ENCODE measurements around the gene PTPRA.
"Not testable (repeated sequence)": the region's sequence is repeated elsewhere in the genome, so short reads cannot be mapped to it uniquely, and the experiment has no call there.

The PTPRA gene

DNA sequence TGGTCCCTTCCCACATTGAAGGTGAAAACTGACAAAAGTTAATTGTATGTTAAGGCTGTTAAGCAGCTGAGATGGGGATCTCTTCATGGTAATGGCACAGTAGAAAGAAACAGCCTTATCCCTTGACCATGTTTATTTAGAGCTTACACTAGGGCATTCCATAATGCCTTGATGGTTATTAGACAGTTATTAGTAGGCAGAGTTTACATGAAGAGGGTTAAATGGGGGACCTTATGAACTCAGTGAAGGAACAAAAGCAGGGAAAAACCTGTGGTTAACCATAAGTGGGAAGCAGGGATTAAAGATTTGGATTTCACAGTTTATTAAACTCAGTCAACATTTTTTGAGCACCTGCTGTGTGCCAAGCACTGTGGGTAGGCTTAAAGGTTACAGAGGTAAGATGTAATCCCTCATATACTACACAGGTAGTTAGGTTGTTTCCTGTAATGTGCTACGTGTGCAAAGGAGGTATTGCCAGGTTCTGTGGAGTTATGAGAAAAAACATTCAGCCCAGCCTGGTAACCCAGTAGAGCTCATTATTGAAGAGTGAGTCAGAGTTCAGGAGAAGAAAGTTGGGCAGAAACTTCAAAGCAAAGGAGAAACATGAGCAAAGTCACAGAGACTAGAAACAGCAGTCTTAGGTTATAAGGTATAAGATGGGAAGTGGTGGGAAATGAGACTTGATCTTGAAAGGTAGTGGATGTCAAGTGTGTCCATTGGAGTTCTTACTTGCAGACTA is 137.9 kb downstream of the PTPRA start:
- DNase-seq = no peak

DNA sequence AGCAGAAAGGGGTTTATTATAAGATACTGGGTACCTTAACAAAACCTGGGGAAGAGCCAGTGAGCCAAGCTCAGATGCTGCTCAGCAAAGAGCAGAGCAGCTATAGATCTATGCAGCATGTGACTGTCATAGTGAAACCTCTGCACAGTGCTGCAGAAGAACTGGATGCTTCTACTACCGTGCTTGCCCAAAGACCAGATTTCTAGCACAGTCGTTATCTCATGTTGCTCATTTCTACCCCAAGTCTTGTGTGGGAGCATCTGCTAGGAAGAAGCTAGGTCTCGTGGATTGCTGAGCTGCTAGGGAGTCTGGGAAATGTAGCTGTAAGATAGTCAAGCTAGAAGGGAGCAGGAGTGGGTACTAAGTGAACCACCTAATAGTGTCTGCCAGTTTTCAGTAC is 138.5 kb downstream of the PTPRA start:
- DNase-seq = no peak

DNA sequence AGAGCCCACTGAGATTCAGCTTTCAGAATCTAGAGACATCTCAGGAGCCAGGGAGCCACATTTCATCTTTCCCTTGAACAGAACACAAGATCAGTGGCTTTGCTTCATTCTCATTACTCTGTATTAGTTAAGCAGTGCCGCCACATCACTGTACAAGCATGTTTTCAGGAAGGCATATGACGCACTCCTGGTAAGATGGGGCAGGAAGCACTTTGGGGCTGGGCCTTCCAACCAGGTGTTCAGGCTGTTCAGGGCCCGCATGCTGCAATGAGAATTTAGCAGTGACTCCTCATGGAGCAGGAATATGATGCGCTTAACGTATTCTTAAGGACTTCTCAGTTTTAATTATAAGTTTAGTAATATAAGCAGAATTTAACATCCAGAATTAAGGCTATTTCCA is 140.5 kb downstream of the PTPRA start:
- no peak for DNase-seq

DNA sequence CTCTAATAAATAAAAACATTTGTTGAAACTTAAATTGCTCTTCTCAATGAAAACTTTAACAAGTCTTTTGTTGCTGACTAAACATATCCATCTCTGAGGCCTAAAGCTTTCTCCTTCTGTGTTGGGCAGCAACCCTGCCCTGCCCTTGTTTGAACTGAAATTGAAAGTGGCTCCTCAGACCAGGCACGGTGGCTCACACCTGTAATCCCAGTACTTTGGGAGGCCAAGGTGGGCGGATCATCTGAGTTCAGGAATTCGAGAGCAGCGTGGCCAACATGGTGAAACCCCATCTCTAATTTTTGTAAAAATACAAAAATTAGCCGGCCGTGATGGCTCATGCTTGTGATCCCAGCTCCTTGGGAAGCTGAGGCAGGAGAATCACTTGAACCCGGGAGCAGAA is 140.9 kb downstream of the PTPRA start:
- DNase-seq = no peak

DNA sequence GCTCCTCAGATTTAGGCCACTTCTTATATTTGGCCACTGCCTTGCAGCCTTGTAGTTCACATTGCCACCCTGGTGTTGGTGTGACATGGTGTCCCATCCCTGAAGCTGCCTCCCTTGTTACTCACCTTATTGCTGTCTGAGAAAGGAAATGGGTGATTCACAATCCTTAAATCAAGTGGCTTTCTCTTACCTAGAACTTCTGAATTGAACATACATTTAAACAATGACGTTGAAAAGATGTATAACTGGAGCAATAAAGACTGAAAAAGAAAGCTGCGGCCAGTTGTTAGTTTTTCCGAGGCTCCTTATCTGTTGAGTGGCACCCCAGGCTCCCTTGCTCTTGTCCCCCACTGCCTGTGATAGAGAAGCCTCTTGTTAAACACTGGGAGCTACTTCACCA is 141.4 kb downstream of the PTPRA start:
- no peak for DNase-seq

DNA sequence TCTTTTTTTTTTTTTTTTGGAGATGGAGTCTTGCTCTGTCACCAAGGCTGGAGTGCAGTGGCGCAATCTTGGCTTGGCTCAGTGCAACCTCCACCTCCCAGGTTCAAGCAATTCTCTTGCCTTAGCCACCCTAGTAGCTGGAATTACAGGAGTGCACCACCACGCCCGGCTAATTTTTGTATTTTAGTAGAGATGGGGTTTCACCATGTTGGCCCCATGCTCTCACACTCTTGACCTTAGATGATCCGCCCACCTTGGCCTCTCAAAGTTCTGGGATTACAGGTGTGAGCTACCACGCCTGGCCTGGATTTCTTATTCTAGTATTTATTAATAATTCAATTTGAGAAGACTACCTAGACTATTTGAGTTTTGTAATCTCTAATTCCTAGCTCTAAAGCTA is 142.0 kb downstream of the PTPRA start:
- DNase-seq = not testable (repeated sequence)

DNA sequence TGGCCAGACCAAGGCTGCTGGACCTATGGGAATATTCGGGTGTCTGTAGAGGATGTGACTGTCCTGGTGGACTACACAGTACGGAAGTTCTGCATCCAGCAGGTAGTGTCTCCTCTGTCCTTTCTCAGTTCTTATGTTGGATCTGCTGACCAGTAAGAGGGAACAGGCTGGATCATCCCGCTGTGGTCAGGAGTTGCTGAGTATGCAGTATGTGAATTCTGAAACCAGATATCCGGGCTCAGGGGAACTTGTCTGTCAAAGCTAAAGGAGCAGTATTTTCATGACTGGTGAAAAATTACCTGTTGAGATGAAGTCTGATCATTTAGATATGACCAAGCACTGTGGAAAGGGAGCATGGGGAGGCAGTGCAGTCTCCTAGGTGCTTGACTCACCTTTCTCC is 148.0 kb downstream of the PTPRA start:
- no peak for DNase-seq

DNA sequence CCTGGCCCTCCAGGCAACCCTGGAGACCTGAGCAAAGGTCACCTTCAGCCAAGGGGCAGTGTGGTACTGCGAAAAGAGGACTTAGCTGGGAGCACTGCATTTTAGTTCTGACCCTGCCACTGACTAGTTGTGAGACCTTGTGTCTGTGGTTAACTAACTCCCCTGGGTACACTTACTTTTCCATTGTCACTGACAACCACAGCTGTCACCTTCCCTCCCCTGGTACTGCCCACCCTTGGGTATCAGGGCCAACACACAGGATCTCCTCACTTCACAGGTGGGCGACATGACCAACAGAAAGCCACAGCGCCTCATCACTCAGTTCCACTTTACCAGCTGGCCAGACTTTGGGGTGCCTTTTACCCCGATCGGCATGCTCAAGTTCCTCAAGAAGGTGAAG is 148.5 kb downstream of the PTPRA start:
- DNase-seq = no peak

DNA sequence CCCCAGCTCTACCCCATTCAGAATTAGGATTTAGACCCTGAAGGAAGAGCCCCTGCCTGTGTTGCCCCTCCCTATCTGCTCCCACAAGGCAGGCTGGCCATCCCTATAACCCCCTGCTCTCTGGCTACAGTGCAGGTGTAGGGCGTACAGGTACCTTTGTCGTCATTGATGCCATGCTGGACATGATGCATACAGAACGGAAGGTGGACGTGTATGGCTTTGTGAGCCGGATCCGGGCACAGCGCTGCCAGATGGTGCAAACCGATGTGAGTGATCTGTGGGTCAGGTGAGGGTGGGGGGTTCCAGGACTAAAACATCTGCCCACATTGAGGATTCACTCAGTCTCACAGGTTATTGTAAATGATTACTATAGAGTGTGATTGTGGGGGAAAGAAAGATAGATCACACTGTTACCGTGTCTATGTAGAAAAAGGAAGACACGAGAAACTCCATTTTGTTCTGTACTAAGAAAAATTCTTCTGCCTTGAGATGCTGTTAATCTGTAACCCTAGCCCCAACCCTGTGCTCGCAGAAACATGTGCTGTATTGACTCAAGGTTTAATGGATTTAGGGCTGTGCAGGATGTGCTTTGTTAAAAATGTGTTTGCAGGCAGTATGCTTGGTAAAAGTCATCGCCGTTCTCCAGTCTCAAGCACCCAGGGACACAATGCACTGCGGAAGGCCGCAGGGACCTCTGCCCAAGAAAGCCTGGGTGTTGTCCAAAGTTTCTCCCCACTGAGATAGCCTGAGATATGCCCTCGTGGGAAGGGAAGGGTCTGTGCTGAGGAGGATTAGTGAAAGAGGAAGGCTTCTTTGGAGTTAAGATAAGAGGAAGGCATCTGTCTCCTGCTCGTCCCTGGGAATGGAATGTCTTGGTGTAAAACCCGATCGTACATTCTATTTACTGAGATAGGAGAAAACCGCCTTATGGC is 149.5 kb downstream of the PTPRA start:
- DNase-seq = not testable (repeated sequence)

DNA sequence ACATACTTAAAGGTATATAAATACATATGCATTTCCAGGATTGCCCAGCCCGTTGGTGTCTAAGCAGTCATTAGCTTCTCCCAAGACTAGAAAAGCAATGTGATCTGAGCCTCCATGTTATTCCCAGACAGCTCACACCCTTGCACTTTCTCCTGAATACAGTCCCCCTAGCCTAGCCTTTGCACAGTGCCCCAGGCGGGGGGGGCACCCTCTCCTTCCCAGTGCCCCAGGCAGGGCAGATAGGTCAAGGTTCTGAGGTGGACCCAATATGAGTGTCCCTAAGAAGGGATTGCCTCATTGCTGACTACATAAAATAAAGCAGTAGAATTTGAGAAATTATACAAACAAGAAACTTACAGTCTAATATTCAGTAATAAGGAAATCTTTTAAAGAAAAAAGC is 154.7 kb downstream of the PTPRA start:
- no peak for DNase-seq

DNA sequence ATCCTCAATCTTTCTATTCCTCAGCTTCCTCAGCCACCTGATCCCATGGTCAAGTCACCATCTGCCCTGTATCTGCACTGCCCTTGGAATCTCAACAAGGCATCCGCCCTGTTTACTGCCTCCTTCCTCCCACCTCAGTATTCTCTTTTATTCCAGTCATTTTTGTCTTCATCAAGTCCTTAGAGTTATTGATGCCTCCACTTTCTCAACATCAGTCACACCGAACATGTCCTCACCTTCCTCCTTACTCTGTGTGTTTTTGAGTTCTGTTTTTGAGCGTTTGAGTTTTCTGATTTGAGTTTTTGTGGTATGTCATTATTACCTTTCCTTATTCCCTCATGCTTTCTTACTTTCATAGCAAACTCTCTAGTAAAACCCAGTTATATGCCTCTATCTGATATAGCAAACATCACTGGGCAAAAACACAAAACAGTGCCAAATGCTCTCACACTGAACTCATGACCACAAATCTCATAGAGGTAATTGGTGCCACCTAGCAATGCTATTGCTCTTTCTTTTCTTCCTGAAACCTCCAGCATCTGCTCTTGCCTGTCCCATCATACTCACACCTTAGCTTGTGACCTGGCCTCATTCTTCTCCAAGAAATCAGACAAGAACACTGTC is 158.4 kb downstream of the PTPRA start:
- no peak for DNase-seq

DNA sequence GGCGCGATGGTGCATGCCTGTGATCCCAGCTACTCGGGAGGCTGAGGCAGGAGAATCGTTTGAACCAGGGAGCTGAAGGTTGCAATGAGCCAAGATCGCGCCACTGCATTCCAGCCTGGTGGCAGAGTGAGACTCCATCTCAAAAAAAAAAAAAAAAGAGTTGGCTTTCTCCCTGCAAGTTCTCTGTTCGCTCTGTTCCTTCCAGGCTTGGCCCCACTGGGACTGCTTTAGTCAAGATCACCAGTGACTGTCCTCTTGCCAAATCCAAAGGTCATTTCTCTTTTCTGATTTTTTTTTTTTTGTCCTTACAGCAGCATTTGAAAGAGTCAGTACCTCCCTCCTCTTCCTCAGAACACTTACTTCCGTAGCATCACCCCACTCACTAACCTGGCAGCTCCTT is 159.3 kb downstream of the PTPRA start:
- no peak for DNase-seq

DNA sequence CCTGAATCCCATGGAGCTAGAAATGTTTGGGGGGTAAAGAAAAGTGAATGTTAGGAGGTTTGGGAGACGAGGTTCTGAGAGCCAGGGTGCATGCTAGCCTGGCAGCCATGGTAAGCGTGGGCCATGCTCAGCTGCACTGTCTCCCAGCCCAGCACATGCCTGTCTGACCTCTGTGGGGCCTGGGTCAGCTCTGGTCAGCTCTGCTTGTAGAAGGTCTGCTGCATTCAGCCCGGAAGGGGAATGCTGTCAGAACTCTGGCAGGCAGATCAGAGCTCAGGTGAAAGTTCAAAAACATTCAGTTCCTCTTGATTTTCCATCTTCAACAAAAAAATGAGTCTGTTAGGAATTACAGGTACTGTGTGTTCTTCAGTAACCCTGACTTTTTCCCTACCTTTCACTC is 164.4 kb downstream of the PTPRA start:
- no peak for DNase-seq

DNA sequence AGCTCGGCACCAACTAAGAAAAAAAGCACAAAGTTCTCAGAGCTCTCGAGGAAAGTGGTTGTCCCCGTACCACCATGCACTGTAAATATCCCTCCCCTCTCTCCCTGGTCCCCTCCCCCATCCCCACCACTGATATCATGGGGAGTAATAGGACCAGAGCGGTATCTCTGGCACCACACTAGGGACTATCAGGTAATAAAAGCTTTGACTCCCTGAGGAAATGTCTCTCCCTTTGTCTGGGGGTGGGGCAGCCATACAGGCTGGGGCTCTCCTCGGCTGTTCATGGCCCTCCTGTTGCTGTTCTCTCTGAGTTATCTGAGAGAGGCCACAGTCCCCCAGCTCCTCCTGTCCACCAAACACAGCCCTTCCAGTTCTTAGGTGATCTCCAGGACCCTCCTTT is 165.2 kb downstream of the PTPRA start:
- no peak for DNase-seq

DNA sequence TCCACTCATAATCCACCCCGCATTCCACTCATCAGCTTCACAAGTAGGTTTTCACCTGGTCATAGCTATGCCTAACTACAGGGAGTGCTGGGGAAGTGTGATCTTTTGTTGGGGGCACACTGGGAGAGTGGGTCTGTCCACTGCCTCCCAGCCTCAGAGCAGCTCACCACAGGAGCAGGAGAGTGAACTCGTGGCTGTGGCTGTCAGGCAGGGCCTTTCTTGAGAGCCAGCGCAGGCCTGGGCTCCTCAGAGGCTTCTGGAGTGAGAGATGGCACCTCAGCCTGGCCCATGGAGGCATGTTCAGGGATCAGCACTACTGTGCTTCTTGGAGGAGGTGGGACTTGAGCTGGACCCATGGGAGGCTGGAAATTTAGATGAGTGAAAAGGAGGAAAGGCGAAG is 166.1 kb downstream of the PTPRA start:
- no peak for DNase-seq

DNA sequence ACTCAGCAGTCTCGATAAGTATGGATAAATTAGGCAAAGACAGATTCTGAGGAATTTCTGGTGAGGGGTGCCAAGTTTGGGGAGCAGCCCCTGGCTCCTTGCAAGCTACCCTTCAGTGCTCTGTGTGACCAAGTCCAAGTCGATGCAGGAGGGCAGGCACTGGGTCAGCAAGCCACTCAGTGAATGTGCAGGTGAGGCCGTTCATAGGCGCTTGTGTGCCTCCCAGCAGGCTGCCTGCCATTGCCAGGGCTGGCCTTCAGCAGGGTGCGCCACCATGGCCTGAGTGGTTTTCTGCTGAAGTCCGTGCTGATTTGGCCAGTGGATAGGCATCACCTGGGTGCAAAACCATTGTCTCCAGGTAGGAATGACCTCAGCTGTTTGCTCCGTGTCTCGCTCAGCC is 166.8 kb downstream of the PTPRA start:
- no peak for DNase-seq

DNA sequence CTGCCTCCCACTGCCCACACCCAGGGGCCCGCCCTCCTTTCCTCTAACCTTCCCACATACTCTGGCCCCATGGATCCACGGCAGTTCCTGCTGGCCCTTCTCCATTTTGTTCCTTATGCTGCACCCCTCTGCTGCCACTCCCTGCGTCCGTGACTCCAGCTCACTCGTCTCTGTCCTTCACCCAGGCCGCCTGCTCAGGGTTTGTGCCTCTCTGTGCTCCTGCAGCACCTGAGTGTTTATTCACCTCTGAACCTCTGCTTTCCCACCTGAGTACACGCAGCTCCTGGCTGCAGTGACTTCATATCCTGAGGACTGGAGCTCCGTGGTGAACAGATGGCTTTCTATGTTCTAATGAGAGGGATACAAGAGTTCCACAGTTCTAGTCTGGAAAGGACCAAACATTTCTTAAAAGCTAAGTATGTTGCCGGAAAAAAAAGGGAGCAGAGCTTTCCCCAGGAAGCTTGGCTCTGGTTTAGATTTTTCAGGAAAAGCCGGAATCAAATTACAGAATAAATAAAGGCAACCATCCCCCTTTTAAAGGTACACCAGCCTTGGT is 168.7 kb downstream of the PTPRA start:
- DNase-seq = peak; percentile 34

DNA sequence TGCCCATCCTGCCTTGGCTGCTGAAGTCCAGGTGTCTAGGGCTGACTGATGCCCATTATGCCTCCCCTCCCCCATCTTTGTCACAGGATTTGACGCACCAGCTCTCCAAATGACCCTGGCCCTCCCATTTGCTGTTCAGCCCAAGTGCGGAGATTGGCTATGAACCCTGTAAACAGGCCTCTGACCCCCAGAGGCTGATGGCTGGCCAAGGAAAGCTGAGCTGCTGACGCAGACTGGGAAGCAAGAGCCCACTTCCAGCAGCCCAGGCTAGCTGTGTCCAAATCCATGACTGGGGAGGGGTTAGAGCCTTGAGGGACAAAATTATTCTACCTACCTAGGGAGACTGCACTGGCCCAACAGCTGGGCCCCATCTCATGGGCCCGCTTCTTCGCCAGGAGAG is 169.3 kb downstream of the PTPRA start:
- DNase-seq = peak; percentile 24

DNA sequence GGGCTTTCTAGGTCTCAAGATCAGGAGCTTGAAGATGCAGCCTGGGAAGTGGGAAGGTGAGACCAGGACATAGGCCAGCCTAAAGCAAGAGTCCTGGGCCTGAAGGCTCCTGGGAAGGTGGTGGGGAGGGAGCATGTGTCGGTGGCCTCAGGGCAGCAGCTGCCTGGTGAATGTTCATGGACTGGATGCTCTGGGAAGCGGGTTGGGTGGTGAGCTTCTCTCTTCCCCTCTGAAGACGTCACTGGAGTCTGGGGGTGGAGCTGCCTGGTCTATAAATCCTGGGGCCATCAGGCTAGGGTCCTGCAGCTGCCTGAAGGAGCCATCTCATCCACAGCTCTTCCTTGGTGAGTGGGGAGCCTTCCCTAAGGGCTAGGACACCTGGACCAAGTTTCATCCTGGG is 170.0 kb downstream of the PTPRA start, which contains the start of gene GNRH2:
GNRH2 (plus strand) TSS at position 301 of the 400 bp plus-strand sequence. CDS start 793 bp downstream, outside the sequence.
- no peak for DNase-seq

DNA sequence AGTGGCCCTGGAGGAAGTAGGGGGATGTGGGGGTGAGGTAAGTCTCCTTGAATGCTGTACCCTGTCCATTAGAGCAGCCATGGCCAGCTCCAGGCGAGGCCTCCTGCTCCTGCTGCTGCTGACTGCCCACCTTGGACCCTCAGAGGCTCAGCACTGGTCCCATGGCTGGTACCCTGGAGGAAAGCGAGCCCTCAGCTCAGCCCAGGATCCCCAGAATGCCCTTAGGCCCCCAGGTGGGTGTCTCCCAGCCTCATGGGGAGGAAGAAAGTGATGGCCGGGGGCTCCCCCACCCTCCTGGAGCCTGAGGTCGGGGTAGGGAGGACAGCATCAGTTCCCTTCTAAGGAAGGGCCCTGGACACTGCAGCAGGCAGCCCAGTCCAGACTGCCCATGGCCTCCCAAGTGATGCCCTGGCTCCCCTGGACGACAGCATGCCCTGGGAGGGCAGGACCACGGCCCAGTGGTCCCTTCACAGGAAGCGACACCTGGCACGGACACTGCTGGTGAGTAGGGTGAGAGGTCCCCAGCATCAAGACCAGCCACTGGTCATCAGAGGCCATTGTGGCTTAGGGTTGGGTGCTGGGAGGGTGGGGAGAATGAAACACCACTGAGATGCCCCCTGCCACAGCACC is 171.2 kb downstream of the PTPRA start:
- DNase-seq = no peak

DNA sequence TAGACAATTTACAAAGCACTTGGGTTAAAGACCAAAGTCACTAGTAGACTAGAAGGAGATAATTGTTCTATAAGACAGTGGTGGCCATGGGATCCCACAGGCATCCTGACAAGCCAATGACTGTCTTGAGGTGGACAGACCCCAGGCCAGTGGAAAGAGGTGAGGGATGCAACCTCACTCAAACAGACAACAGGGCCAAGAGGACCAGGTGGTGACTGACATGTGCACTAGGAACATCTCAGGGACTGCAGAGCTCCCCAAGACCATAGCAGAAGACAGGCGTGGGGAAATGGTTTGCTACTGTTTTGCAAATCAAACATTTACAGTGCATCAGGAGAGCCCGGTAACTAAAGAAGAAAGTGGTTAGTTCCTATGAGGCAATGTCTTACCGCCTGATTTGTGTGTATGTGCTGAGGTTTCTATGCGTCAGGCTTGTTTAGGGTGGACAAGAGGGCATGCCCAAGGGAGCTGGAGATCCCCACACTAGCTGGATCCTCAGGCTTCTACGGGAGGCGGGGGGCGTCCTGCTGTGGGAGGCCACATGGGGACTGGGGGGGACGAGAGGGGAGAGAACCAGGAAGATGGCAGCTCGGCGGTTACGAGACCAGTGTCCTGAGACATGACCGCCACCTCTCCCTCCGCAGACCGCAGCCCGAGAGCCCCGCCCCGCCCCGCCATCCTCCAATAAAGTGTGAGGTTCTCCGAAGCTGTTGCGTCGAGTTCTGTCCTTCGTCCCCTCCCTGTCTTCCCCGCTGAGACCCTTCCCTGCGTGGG is 171.9 kb downstream of the PTPRA start:
- peak; percentile 86 for DNase-seq
